Germinal center (tissue), 1 donor: ENCODE measurements around the gene MYL10.

Experiments used
- DNase-seq: peaks from one replicate; pipeline ENCODE4 v3.0.0; 2012; ENCODE audit warnings: mixed read lengths, low spot score

MYL10 gene

GRCh38 chr7:101595766-101596537 lies 33.1 kb downstream of the MYL10 start:
- no peak for DNase-seq

GRCh38 chr7:101595246-101595645 lies 33.9 kb downstream of the MYL10 start:
- DNase-seq = no peak

- DNase-seq = no peak
Measured at GRCh38 chr7:101594790-101595189, 34.3 kb downstream of the MYL10 start.

GRCh38 chr7:101593556-101593955 lies 35.5 kb downstream of the MYL10 start:
- DNase-seq = no peak

GRCh38 chr7:101591504-101591903 lies 37.6 kb downstream of the MYL10 start:
- no peak for DNase-seq

- no peak for DNase-seq
Measured at GRCh38 chr7:101590663-101591435, 38.2 kb downstream of the MYL10 start.

- no peak for DNase-seq
Measured at GRCh38 chr7:101589976-101590662, 39.0 kb downstream of the MYL10 start.

- DNase-seq = no peak
Measured at GRCh38 chr7:101589052-101589451, 40.0 kb downstream of the MYL10 start.

GRCh38 chr7:101588131-101588935 lies 40.8 kb downstream of the MYL10 start:
- DNase-seq = no peak

GRCh38 chr7:101586906-101587677 lies 42.0 kb downstream of the MYL10 start:
- DNase-seq = no peak

GRCh38 chr7:101586078-101586905 lies 42.8 kb downstream of the MYL10 start:
- DNase-seq = no peak

- no peak for DNase-seq
Measured at GRCh38 chr7:101582971-101583370, 46.1 kb downstream of the MYL10 start.

GRCh38 chr7:101581891-101582290 lies 47.2 kb downstream of the MYL10 start:
- no peak for DNase-seq

- DNase-seq = no peak
Measured at GRCh38 chr7:101580596-101580995, 48.5 kb downstream of the MYL10 start.

- no peak for DNase-seq
Measured at GRCh38 chr7:101578552-101578951, 50.5 kb downstream of the MYL10 start.

GRCh38 chr7:101576998-101577397 lies 52.1 kb downstream of the MYL10 start:
- no peak for DNase-seq

GRCh38 chr7:101575721-101576120 lies 53.4 kb downstream of the MYL10 start:
- no peak for DNase-seq

GRCh38 chr7:101575168-101575567 lies 53.9 kb downstream of the MYL10 start:
- no peak for DNase-seq

- DNase-seq = no peak
Measured at GRCh38 chr7:101572156-101572555, 56.9 kb downstream of the MYL10 start.

- DNase-seq = no peak
Measured at GRCh38 chr7:101567230-101567629, 61.9 kb downstream of the MYL10 start.
